Measurements from ENCODE around the gene TMC3. TPM values are rescaled to one million over a fixed set of nuclear protein-coding genes. Genes with fewer than 3 reads are reported as not detected.
A peak's percentile ranks its signal among the peaks of the same experiment; 100 is the strongest.

The TMC3 gene
- total and polyA plus RNA-seq, 4 donors: 0.02 to 0.13 TPM; not detected in 2

GRCh38 chr15:81339851-81340250, 34.2 kb downstream of the TMC3 start:
- H3K4me3 ChIP-seq (ENCODE audit: low read depth in 1 of 3, low read length in 3 of 3): no peak overlapping the region
- peaks cover 0 to 3% (median 0%) of the 10 kb centered on the region in 4 donors for H3K4me1 ChIP-seq (ENCODE audit: control insufficient read depth in 4 of 4, insufficient read depth in 4 of 4, low read length in 3 of 4)
- H3K36me3 ChIP-seq (ENCODE audit: control insufficient read depth in 4 of 4, insufficient read depth in 3 of 4, low read depth in 1 of 4, low read length in 3 of 4): peaks cover 0 to 5% (median 0%) of the 10 kb centered on the region in 4 donors
- TF ChIP-seq GABPA (IDR thresholded peaks at IDR 0.05 in 1 of 2, conservative IDR thresholded peaks at IDR 0.05 in 1 of 2) (no peak), YY1 (IDR thresholded peaks at IDR 0.05) (no peak), RAD21 (IDR thresholded peaks at IDR 0.05) (no peak), ATF3 (IDR thresholded peaks at IDR 0.05) (no peak), RXRA (IDR thresholded peaks at IDR 0.05) (no peak), CTCF (IDR thresholded peaks at IDR 0.05; ENCODE audit: low read depth, low read length, missing input control) (no peak), MAX (IDR thresholded peaks at IDR 0.05) (no peak), NR2F2 (IDR thresholded peaks at IDR 0.05) (no peak), HNF4G (IDR thresholded peaks at IDR 0.05) (no peak), FOXA1 (IDR thresholded peaks at IDR 0.05) (no peak), ZBTB33 (IDR thresholded peaks at IDR 0.05) (no peak), FOXA2 (IDR thresholded peaks at IDR 0.05) (no peak), TAF1 (conservative IDR thresholded peaks at IDR 0.05) (no peak), EGR1 (IDR thresholded peaks at IDR 0.05; ENCODE audit: low read depth in 2 of 2) (no peak), JUND (IDR thresholded peaks at IDR 0.05) (no peak)
- WGBS: 73% methylated on average over 4 of the region's 4 CpGs
- H3K27ac ChIP-seq (ENCODE audit: low read depth in 1 of 2, low read length in 2 of 2): no peak overlapping the region
- no peaks in the 10 kb centered on the region for H3K9me3 ChIP-seq (ENCODE audit: control insufficient read depth in 4 of 4, low read length in 3 of 4)
- H3K27me3 ChIP-seq (ENCODE audit: control insufficient read depth in 4 of 4, insufficient read depth in 4 of 4, low read length in 3 of 4): no peaks in the 10 kb centered on the region
- H3K9ac ChIP-seq (ENCODE audit: low read depth in 1 of 2, low read length in 2 of 2): no peak overlapping the region
- peak; percentile 14 for DNase-seq (ENCODE audit: low spot score)

- DNase-seq (ENCODE audit: low spot score): no peak
Measured at GRCh38 chr15:81339321-81339720, 34.7 kb downstream of the TMC3 start.

More at GRCh38 chr15:81339321-81339720, 34.7 kb downstream of the TMC3 start:
- Histone ChIP-seq H3K27ac (ENCODE audit: low read depth in 1 of 2, low read length in 2 of 2) (no peak overlapping the region), H3K9ac (ENCODE audit: low read depth in 1 of 2, low read length in 2 of 2) (no peak overlapping the region), H3K9me3 (ENCODE audit: control insufficient read depth in 4 of 4, low read length in 3 of 4) (no peaks in the 10 kb centered on the region), H3K4me3 (ENCODE audit: low read depth in 1 of 3, low read length in 3 of 3) (no peak overlapping the region), H3K36me3 (ENCODE audit: control insufficient read depth in 4 of 4, insufficient read depth in 3 of 4, low read depth in 1 of 4, low read length in 3 of 4) (peaks cover 0 to 5% (median 0%) of the 10 kb centered on the region in 4 donors), H3K4me1 (ENCODE audit: control insufficient read depth in 4 of 4, insufficient read depth in 4 of 4, low read length in 3 of 4) (peaks cover 0 to 4% (median 0%) of the 10 kb centered on the region in 4 donors), H3K27me3 (ENCODE audit: control insufficient read depth in 4 of 4, insufficient read depth in 4 of 4, low read length in 3 of 4) (no peaks in the 10 kb centered on the region)
- TF ChIP-seq JUND (IDR thresholded peaks at IDR 0.05) (no peak), HNF4G (IDR thresholded peaks at IDR 0.05) (no peak), SP1 (IDR thresholded peaks at IDR 0.05) (no peak), ATF3 (IDR thresholded peaks at IDR 0.05) (no peak), REST (IDR thresholded peaks at IDR 0.05) (no peak)
- WGBS: 93% methylated on average over 5 of the region's 5 CpGs
